ENCODE data around the gene PKP2. TPM values are rescaled to one million over a fixed set of nuclear protein-coding genes. Genes with fewer than 3 reads are reported as not detected.
"Not testable (repeated sequence)": the region's sequence is repeated elsewhere in the genome, so short reads cannot be mapped to it uniquely, and the experiment has no call there.

PKP2 gene
- total RNA-seq, 2 donors from 2014 or later = 0.07 to 0.25 TPM

- no peaks in the 10 kb centered on the region for H3K9me3 Mint-ChIP-seq
- H3K4me1 Mint-ChIP-seq (ENCODE audit: low read depth in 2 of 2) = no peaks in the 10 kb centered on the region
- ATAC-seq (no peak), DNase-seq (ENCODE audit: low spot score) (no peak)
- H3K4me3 Mint-ChIP-seq = no peak overlapping the region
- H3K27ac Mint-ChIP-seq = no peak overlapping the region
- no peaks in the 10 kb centered on the region for H3K36me3 Mint-ChIP-seq
- no peaks in the 10 kb centered on the region for H3K27me3 Mint-ChIP-seq
Observed at GRCh38 chr12:32868885-32869284, 27.7 kb downstream of the PKP2 start.

- Mint-ChIP-seq H3K4me1 (ENCODE audit: low read depth in 2 of 2) (no peaks in the 10 kb centered on the region), H3K36me3 (no peaks in the 10 kb centered on the region), H3K9me3 (no peaks in the 10 kb centered on the region), H3K27me3 (peaks cover 0 to 10% of the 10 kb centered on the region in 2 donors), H3K4me3 (no peak overlapping the region), H3K27ac (no peak overlapping the region)
- DNase-seq (ENCODE audit: low spot score) = no peak
- ATAC-seq = no peak
Observed at GRCh38 chr12:32864731-32865130, 31.8 kb downstream of the PKP2 start.

- Mint-ChIP-seq H3K4me3 (no peak overlapping the region), H3K27me3 (peaks cover 0 to 10% of the 10 kb centered on the region in 2 donors), H3K36me3 (no peaks in the 10 kb centered on the region), H3K27ac (no peak overlapping the region), H3K4me1 (ENCODE audit: low read depth in 2 of 2) (no peaks in the 10 kb centered on the region), H3K9me3 (no peaks in the 10 kb centered on the region)
- DNase-seq (ENCODE audit: low spot score) (no peak), ATAC-seq (no peak)
Observed at GRCh38 chr12:32863128-32863527, 33.4 kb downstream of the PKP2 start.

GRCh38 chr12:32861658-32862057 is 34.9 kb downstream of the PKP2 start:
- H3K36me3 Mint-ChIP-seq; H3K27me3 Mint-ChIP-seq; H3K4me3 Mint-ChIP-seq; ATAC-seq; H3K27ac Mint-ChIP-seq; H3K4me1 Mint-ChIP-seq (ENCODE audit: low read depth in 2 of 2); DNase-seq (ENCODE audit: low spot score); H3K9me3 Mint-ChIP-seq: not testable (repeated sequence)

- Mint-ChIP-seq H3K4me1 (ENCODE audit: low read depth in 2 of 2) (no peaks in the 10 kb centered on the region), H3K27me3 (peaks cover 3 to 16% of the 10 kb centered on the region in 2 donors), H3K27ac (no peak overlapping the region), H3K36me3 (no peaks in the 10 kb centered on the region), H3K4me3 (no peak overlapping the region), H3K9me3 (no peaks in the 10 kb centered on the region)
- ATAC-seq (no peak), DNase-seq (ENCODE audit: low spot score) (no peak)
Observed at GRCh38 chr12:32860192-32860591, 36.4 kb downstream of the PKP2 start.

GRCh38 chr12:32859389-32859788 is 37.2 kb downstream of the PKP2 start:
- ATAC-seq (no peak), DNase-seq (ENCODE audit: low spot score) (no peak)
- H3K4me1 Mint-ChIP-seq (ENCODE audit: low read depth in 2 of 2) = no peaks in the 10 kb centered on the region
- H3K9me3 Mint-ChIP-seq = no peaks in the 10 kb centered on the region
- no peaks in the 10 kb centered on the region for H3K36me3 Mint-ChIP-seq
- H3K27ac Mint-ChIP-seq = no peak overlapping the region
- peaks cover 6 to 22% of the 10 kb centered on the region in 2 donors for H3K27me3 Mint-ChIP-seq
- no peak overlapping the region for H3K4me3 Mint-ChIP-seq

GRCh38 chr12:32854716-32855115 is 41.9 kb downstream of the PKP2 start:
- ATAC-seq (no peak), DNase-seq (ENCODE audit: low spot score) (no peak)
- peaks cover 6 to 12% of the 10 kb centered on the region in 2 donors for H3K27me3 Mint-ChIP-seq
- H3K36me3 Mint-ChIP-seq = no peaks in the 10 kb centered on the region
- H3K4me1 Mint-ChIP-seq (ENCODE audit: low read depth in 2 of 2) = no peaks in the 10 kb centered on the region
- H3K27ac Mint-ChIP-seq = no peak overlapping the region
- no peak overlapping the region for H3K4me3 Mint-ChIP-seq
- no peaks in the 10 kb centered on the region for H3K9me3 Mint-ChIP-seq

GRCh38 chr12:32854097-32854496 is 42.5 kb downstream of the PKP2 start:
- Mint-ChIP-seq H3K9me3 (no peaks in the 10 kb centered on the region), H3K27ac (no peak overlapping the region), H3K27me3 (peaks cover 6 to 12% of the 10 kb centered on the region in 2 donors), H3K4me3 (no peak overlapping the region), H3K36me3 (no peaks in the 10 kb centered on the region), H3K4me1 (ENCODE audit: low read depth in 2 of 2) (no peaks in the 10 kb centered on the region)
- ATAC-seq (no peak), DNase-seq (ENCODE audit: low spot score) (no peak)

GRCh38 chr12:32847287-32847686 is 49.3 kb downstream of the PKP2 start:
- Mint-ChIP-seq H3K36me3 (no peaks in the 10 kb centered on the region), H3K4me3 (no peak overlapping the region), H3K27ac (no peak overlapping the region), H3K27me3 (peaks cover 0 to 4% of the 10 kb centered on the region in 2 donors), H3K4me1 (ENCODE audit: low read depth in 2 of 2) (no peaks in the 10 kb centered on the region), H3K9me3 (no peaks in the 10 kb centered on the region)
- DNase-seq (ENCODE audit: low spot score) (no peak), ATAC-seq (no peak)

- DNase-seq (ENCODE audit: low spot score) = no peak
- ATAC-seq = no peak
- Mint-ChIP-seq H3K27ac (no peak overlapping the region), H3K9me3 (no peaks in the 10 kb centered on the region), H3K4me1 (ENCODE audit: low read depth in 2 of 2) (no peaks in the 10 kb centered on the region), H3K4me3 (no peak overlapping the region), H3K36me3 (no peaks in the 10 kb centered on the region), H3K27me3 (peaks cover 0 to 4% of the 10 kb centered on the region in 2 donors)
Observed at GRCh38 chr12:32846053-32846452, 50.5 kb downstream of the PKP2 start.

GRCh38 chr12:32843528-32844095 is 53.0 kb downstream of the PKP2 start:
- ATAC-seq = no peak
- no peaks in the 10 kb centered on the region for H3K9me3 Mint-ChIP-seq
- DNase-seq (ENCODE audit: low spot score) = no peak
- H3K36me3 Mint-ChIP-seq = no peaks in the 10 kb centered on the region
- H3K27me3 Mint-ChIP-seq = peaks cover 0 to 4% of the 10 kb centered on the region in 2 donors
- H3K4me1 Mint-ChIP-seq (ENCODE audit: low read depth in 2 of 2) = no peaks in the 10 kb centered on the region
- no peak overlapping the region for H3K4me3 Mint-ChIP-seq
- no peak overlapping the region for H3K27ac Mint-ChIP-seq

- DNase-seq (ENCODE audit: low spot score) = no peak
- H3K27ac Mint-ChIP-seq = no peak overlapping the region
- no peaks in the 10 kb centered on the region for H3K9me3 Mint-ChIP-seq
- H3K27me3 Mint-ChIP-seq = peaks cover 2 to 5% of the 10 kb centered on the region in 2 donors
- H3K36me3 Mint-ChIP-seq = no peaks in the 10 kb centered on the region
- H3K4me3 Mint-ChIP-seq = no peak overlapping the region
- H3K4me1 Mint-ChIP-seq (ENCODE audit: low read depth in 2 of 2) = no peaks in the 10 kb centered on the region
- ATAC-seq = no peak
Observed at GRCh38 chr12:32841061-32841460, 55.5 kb downstream of the PKP2 start.

- ATAC-seq (no peak), DNase-seq (ENCODE audit: low spot score) (no peak)
- no peaks in the 10 kb centered on the region for H3K36me3 Mint-ChIP-seq
- H3K27me3 Mint-ChIP-seq = peaks cover 2 to 5% of the 10 kb centered on the region in 2 donors
- H3K4me3 Mint-ChIP-seq = no peak overlapping the region
- H3K27ac Mint-ChIP-seq = no peak overlapping the region
- H3K9me3 Mint-ChIP-seq = no peaks in the 10 kb centered on the region
- H3K4me1 Mint-ChIP-seq (ENCODE audit: low read depth in 2 of 2) = no peaks in the 10 kb centered on the region
Observed at GRCh38 chr12:32839828-32840227, 56.7 kb downstream of the PKP2 start.

GRCh38 chr12:32837974-32838373 is 58.6 kb downstream of the PKP2 start:
- Mint-ChIP-seq H3K9me3 (no peaks in the 10 kb centered on the region), H3K4me3 (no peak overlapping the region), H3K4me1 (ENCODE audit: low read depth in 2 of 2) (no peaks in the 10 kb centered on the region), H3K36me3 (no peaks in the 10 kb centered on the region), H3K27me3 (peaks cover 2 to 5% of the 10 kb centered on the region in 2 donors), H3K27ac (no peak overlapping the region)
- ATAC-seq = no peak
- no peak for DNase-seq (ENCODE audit: low spot score)

- H3K36me3 Mint-ChIP-seq = no peaks in the 10 kb centered on the region
- H3K4me3 Mint-ChIP-seq = no peak overlapping the region
- DNase-seq (ENCODE audit: low spot score) = no peak
Observed at GRCh38 chr12:32836710-32837109, 59.9 kb downstream of the PKP2 start.

More at GRCh38 chr12:32836710-32837109, 59.9 kb downstream of the PKP2 start:
- H3K27me3 Mint-ChIP-seq = peaks cover 2 to 5% of the 10 kb centered on the region in 2 donors
- no peak overlapping the region for H3K27ac Mint-ChIP-seq
- no peaks in the 10 kb centered on the region for H3K4me1 Mint-ChIP-seq (ENCODE audit: low read depth in 2 of 2)
- no peak for ATAC-seq
- H3K9me3 Mint-ChIP-seq = no peaks in the 10 kb centered on the region
